Measurements from ENCODE around the gene MAP1LC3B. TPM values are rescaled to one million over a fixed set of nuclear protein-coding genes. Genes with fewer than 3 reads are reported as not detected.
"Not testable (repeated sequence)": the region's sequence is repeated elsewhere in the genome, so short reads cannot be mapped to it uniquely, and the experiment has no call there.

MAP1LC3B gene
- total RNA-seq, 1 experiment from 2014 or later, result 56.0 TPM

GRCh38 chr16:87369796-87370719 is 22.1 kb upstream of the MAP1LC3B start:
- H2AFZ ChIP-seq (ENCODE audit: low read length), result no peak overlapping the region
- H3K9me2 ChIP-seq (replicated peaks; ENCODE audit: insufficient read depth, low read length), result no peaks in the 10 kb centered on the region
- no peak overlapping the region for H3K4me3 ChIP-seq (ENCODE audit: low read length)
- no peak for DNase-seq
- H3K27me3 ChIP-seq (ENCODE audit: low read length), result no peaks in the 10 kb centered on the region
- H4K20me1 ChIP-seq (ENCODE audit: insufficient read depth, low read depth, low read length), result peaks cover 31% of the 10 kb centered on the region; the same call in 1 of the 2 replicates
- peaks cover 5% of the 10 kb centered on the region; the same call in 1 of the 2 replicates for H3K36me3 ChIP-seq (ENCODE audit: insufficient read depth, low read length)
- H3K27ac ChIP-seq (ENCODE audit: low read length), result no peak overlapping the region
- peaks cover 97% of the 10 kb centered on the region for H3K79me2 ChIP-seq (ENCODE audit: low read length)
- no peak overlapping the region for H3K4me2 ChIP-seq (ENCODE audit: low read depth, low read length, poor library complexity, severe bottlenecking)
- H3K9me3 ChIP-seq (ENCODE audit: low read length), result no peaks in the 10 kb centered on the region
- H3K9ac ChIP-seq (ENCODE audit: low read length), result no peak overlapping the region
- H3K4me1 ChIP-seq (ENCODE audit: low read length), result no peaks in the 10 kb centered on the region

GRCh38 chr16:87371261-87371866 is 20.8 kb upstream of the MAP1LC3B start:
- Histone ChIP-seq H3K27ac (ENCODE audit: low read length) (no peak overlapping the region), H3K9me3 (ENCODE audit: low read length) (no peaks in the 10 kb centered on the region), H3K79me2 (ENCODE audit: low read length) (peaks cover 97% of the 10 kb centered on the region), H2AFZ (ENCODE audit: low read length) (no peak overlapping the region), H3K4me2 (ENCODE audit: low read depth, low read length, poor library complexity, severe bottlenecking) (no peak overlapping the region), H3K9me2 (replicated peaks; ENCODE audit: insufficient read depth, low read length) (no peaks in the 10 kb centered on the region), H4K20me1 (ENCODE audit: insufficient read depth, low read depth, low read length) (peaks cover 28% of the 10 kb centered on the region; the same call in 1 of the 2 replicates), H3K4me3 (ENCODE audit: low read length) (no peak overlapping the region), H3K4me1 (ENCODE audit: low read length) (no peaks in the 10 kb centered on the region), H3K36me3 (ENCODE audit: insufficient read depth, low read length) (peaks cover 8% of the 10 kb centered on the region; the same call in 1 of the 2 replicates), H3K27me3 (ENCODE audit: low read length) (no peaks in the 10 kb centered on the region), H3K9ac (ENCODE audit: low read length) (no peak overlapping the region)
- DNase-seq, result no peak

GRCh38 chr16:87372305-87372704 is 19.8 kb upstream of the MAP1LC3B start:
- Histone ChIP-seq H2AFZ (ENCODE audit: low read length) (no peak overlapping the region), H3K79me2 (ENCODE audit: low read length) (peaks cover 97% of the 10 kb centered on the region), H3K4me3 (ENCODE audit: low read length) (no peak overlapping the region), H3K9me3 (ENCODE audit: low read length) (no peaks in the 10 kb centered on the region), H3K9ac (ENCODE audit: low read length) (no peak overlapping the region), H3K4me1 (ENCODE audit: low read length) (no peaks in the 10 kb centered on the region), H3K27ac (ENCODE audit: low read length) (no peak overlapping the region), H3K36me3 (ENCODE audit: insufficient read depth, low read length) (peaks cover 8% of the 10 kb centered on the region; the same call in 1 of the 2 replicates), H3K27me3 (ENCODE audit: low read length) (no peaks in the 10 kb centered on the region), H4K20me1 (ENCODE audit: insufficient read depth, low read depth, low read length) (peaks cover 25% of the 10 kb centered on the region; the same call in 1 of the 2 replicates), H3K9me2 (replicated peaks; ENCODE audit: insufficient read depth, low read length) (no peaks in the 10 kb centered on the region), H3K4me2 (ENCODE audit: low read depth, low read length, poor library complexity, severe bottlenecking) (no peak overlapping the region)
- no peak for DNase-seq

GRCh38 chr16:87374313-87374712 is 17.8 kb upstream of the MAP1LC3B start:
- Histone ChIP-seq H3K4me1 (ENCODE audit: low read length) (no peaks in the 10 kb centered on the region), H4K20me1 (ENCODE audit: insufficient read depth, low read depth, low read length) (peaks cover 14% of the 10 kb centered on the region; the same call in 1 of the 2 replicates), H3K27ac (ENCODE audit: low read length) (no peak overlapping the region), H3K36me3 (ENCODE audit: insufficient read depth, low read length) (peaks cover 8% of the 10 kb centered on the region; the same call in 1 of the 2 replicates), H2AFZ (ENCODE audit: low read length) (no peak overlapping the region), H3K9ac (ENCODE audit: low read length) (no peak overlapping the region), H3K9me3 (ENCODE audit: low read length) (no peaks in the 10 kb centered on the region), H3K27me3 (ENCODE audit: low read length) (no peaks in the 10 kb centered on the region), H3K4me2 (ENCODE audit: low read depth, low read length, poor library complexity, severe bottlenecking) (no peak overlapping the region), H3K9me2 (replicated peaks; ENCODE audit: insufficient read depth, low read length) (no peaks in the 10 kb centered on the region), H3K4me3 (ENCODE audit: low read length) (no peak overlapping the region), H3K79me2 (ENCODE audit: low read length) (peaks cover 95% of the 10 kb centered on the region)
- DNase-seq, result no peak

GRCh38 chr16:87375426-87376135 is 16.6 kb upstream of the MAP1LC3B start:
- H3K4me1 ChIP-seq (ENCODE audit: low read length), result peaks cover 3% of the 10 kb centered on the region
- H3K4me2 ChIP-seq (ENCODE audit: low read depth, low read length, poor library complexity, severe bottlenecking), result no peak overlapping the region
- no peak for DNase-seq
- H4K20me1 ChIP-seq (ENCODE audit: insufficient read depth, low read depth, low read length), result 0 out of 2 replicates have a peak, but pooled peaks cover 12% of the 10 kb centered on the region
- no peaks in the 10 kb centered on the region for H3K9me2 ChIP-seq (replicated peaks; ENCODE audit: insufficient read depth, low read length)
- H3K9ac ChIP-seq (ENCODE audit: low read length), result no peak overlapping the region
- no peaks in the 10 kb centered on the region for H3K9me3 ChIP-seq (ENCODE audit: low read length)
- H3K4me3 ChIP-seq (ENCODE audit: low read length), result no peak overlapping the region
- no peak overlapping the region for H3K27ac ChIP-seq (ENCODE audit: low read length)
- H3K79me2 ChIP-seq (ENCODE audit: low read length), result peaks cover 95% of the 10 kb centered on the region
- H3K27me3 ChIP-seq (ENCODE audit: low read length), result no peaks in the 10 kb centered on the region
- peaks cover 8% of the 10 kb centered on the region; the same call in 1 of the 2 replicates for H3K36me3 ChIP-seq (ENCODE audit: insufficient read depth, low read length)
- H2AFZ ChIP-seq (ENCODE audit: low read length), result no peak overlapping the region

GRCh38 chr16:87376660-87377059 is 15.5 kb upstream of the MAP1LC3B start:
- Histone ChIP-seq H3K4me3 (ENCODE audit: low read length) (no peak overlapping the region), H3K4me1 (ENCODE audit: low read length) (peaks cover 14% of the 10 kb centered on the region), H3K36me3 (ENCODE audit: insufficient read depth, low read length) (peaks cover 8% of the 10 kb centered on the region; the same call in 1 of the 2 replicates), H3K9me2 (replicated peaks; ENCODE audit: insufficient read depth, low read length) (no peaks in the 10 kb centered on the region), H3K4me2 (ENCODE audit: low read depth, low read length, poor library complexity, severe bottlenecking) (no peak overlapping the region), H2AFZ (ENCODE audit: low read length) (no peak overlapping the region), H3K27ac (ENCODE audit: low read length) (no peak overlapping the region), H3K9me3 (ENCODE audit: low read length) (no peaks in the 10 kb centered on the region), H3K27me3 (ENCODE audit: low read length) (no peaks in the 10 kb centered on the region), H4K20me1 (ENCODE audit: insufficient read depth, low read depth, low read length) (peaks cover 18% of the 10 kb centered on the region; the same call in 1 of the 2 replicates), H3K79me2 (ENCODE audit: low read length) (peaks cover 95% of the 10 kb centered on the region), H3K9ac (ENCODE audit: low read length) (no peak overlapping the region)
- DNase-seq, result no peak

GRCh38 chr16:87379312-87379752 is 12.8 kb upstream of the MAP1LC3B start:
- not testable (repeated sequence) for H3K27ac ChIP-seq (ENCODE audit: low read length); H2AFZ ChIP-seq (ENCODE audit: low read length); H3K9me3 ChIP-seq (ENCODE audit: low read length); H3K36me3 ChIP-seq (ENCODE audit: insufficient read depth, low read length); H3K4me3 ChIP-seq (ENCODE audit: low read length); H3K9ac ChIP-seq (ENCODE audit: low read length); H3K9me2 ChIP-seq (replicated peaks; ENCODE audit: insufficient read depth, low read length); H3K27me3 ChIP-seq (ENCODE audit: low read length); H3K4me2 ChIP-seq (ENCODE audit: low read depth, low read length, poor library complexity, severe bottlenecking)
- Histone ChIP-seq H3K4me1 (ENCODE audit: low read length) (peaks cover 23% of the 10 kb centered on the region), H3K79me2 (ENCODE audit: low read length) (peaks cover 90% of the 10 kb centered on the region), H4K20me1 (ENCODE audit: insufficient read depth, low read depth, low read length) (peaks cover 23% of the 10 kb centered on the region; the same call in 1 of the 2 replicates)
- DNase-seq, result peak; percentile 15
